ENCODE measurements around the gene SPSB1.

Gene SPSB1

DNA sequence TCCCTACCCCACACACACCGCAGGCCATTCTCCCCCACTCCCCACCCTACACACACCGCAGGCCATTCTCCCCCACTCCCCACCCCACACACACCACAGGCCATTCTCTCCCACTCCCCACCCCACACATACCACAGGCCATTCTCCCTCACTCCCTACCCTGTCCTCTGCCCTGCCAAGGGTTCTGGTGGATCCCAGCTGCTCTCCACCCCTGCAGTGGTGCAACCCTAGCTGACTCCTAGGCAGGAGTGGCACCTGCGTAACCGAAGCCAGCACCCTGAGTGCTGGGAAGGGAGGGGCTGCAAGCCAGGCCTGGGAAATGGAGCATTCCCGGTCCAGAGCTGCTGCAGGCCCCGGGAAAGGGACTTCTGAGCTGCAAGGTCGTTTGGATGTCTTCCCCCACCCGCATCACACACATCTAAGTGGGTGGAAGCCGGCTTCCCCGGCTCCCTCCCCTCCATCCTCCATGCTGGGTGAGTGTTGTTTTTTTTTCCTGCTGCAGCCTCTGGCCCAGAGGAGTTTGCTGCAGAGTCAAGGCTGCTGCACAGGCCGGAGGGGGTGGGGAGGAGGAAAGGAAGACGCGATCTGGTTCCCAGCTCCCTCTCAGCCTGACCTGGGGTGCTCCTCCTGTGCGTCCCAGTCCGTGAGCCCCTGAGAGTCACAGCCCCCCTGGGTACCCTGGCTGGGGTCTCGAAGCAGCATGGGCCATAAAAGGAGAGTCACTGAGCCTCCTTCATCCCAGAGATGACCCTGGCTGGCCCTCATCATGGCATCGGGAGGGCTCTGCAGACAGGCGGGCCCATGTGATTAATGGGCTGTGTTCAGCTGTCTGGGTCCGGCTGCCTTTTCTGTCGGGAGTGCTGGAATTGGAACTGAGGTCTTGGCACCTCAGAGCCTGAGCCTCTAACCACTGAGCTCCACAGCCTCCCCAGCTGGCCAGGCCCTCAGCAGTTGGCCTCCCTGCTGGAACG lies 42.0 kb upstream of the SPSB1 start:
- TF ChIP-seq POLR2A (IDR thresholded peaks at IDR 0.05; ENCODE audit: low read depth, low read length): no peak
- no peak for FAIRE-seq
- DNase-seq (ENCODE audit: insufficient read length, low spot score): no peak

DNA sequence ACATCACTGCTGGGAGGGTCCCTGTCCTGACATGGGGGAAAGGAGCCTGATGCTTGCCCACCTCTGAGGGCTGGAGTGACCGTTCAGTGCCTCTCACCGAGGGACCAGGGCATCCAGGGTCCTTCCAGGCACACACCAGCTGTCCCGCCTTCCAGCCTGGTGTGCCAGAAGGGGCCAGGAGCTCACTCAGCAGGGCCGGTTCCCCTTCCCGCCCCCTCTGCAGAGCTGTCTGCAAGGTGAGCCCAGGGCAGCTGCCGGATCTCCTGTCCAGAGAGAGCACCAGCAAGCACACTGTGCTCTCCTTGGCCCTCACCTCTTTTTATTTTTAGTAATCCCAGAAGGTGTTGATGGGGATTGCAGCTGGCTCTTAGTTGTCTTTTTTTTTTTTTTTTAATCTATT lies 41.2 kb upstream of the SPSB1 start:
- no peak for FAIRE-seq
- no peak for DNase-seq (ENCODE audit: insufficient read length, low spot score)
- TF ChIP-seq POLR2A (IDR thresholded peaks at IDR 0.05; ENCODE audit: low read depth, low read length): no peak

- no peak for DNase-seq (ENCODE audit: insufficient read length, low spot score)
- no peak for FAIRE-seq
- no peak for TF ChIP-seq POLR2A (IDR thresholded peaks at IDR 0.05; ENCODE audit: low read depth, low read length)
Observed at GRCh38 chr1:9253004-9253403, 39.7 kb upstream of the SPSB1 start.

GRCh38 chr1:9253453-9254105 lies 39.1 kb upstream of the SPSB1 start:
- DNase-seq (ENCODE audit: insufficient read length, low spot score) (no peak), FAIRE-seq (no peak)
- no peak for TF ChIP-seq POLR2A (IDR thresholded peaks at IDR 0.05; ENCODE audit: low read depth, low read length)

- no peak for TF ChIP-seq POLR2A (IDR thresholded peaks at IDR 0.05; ENCODE audit: low read depth, low read length)
- no peak for FAIRE-seq
- DNase-seq (ENCODE audit: insufficient read length, low spot score): no peak
Observed at GRCh38 chr1:9256332-9256731, 36.4 kb upstream of the SPSB1 start.

GRCh38 chr1:9257851-9258250 lies 34.8 kb upstream of the SPSB1 start:
- no peak for FAIRE-seq
- no peak for DNase-seq (ENCODE audit: insufficient read length, low spot score)
- no peak for TF ChIP-seq POLR2A (IDR thresholded peaks at IDR 0.05; ENCODE audit: low read depth, low read length)

GRCh38 chr1:9258629-9259028 lies 34.1 kb upstream of the SPSB1 start:
- FAIRE-seq: no peak
- TF ChIP-seq POLR2A (IDR thresholded peaks at IDR 0.05; ENCODE audit: low read depth, low read length): no peak
- no peak for DNase-seq (ENCODE audit: insufficient read length, low spot score)

DNA sequence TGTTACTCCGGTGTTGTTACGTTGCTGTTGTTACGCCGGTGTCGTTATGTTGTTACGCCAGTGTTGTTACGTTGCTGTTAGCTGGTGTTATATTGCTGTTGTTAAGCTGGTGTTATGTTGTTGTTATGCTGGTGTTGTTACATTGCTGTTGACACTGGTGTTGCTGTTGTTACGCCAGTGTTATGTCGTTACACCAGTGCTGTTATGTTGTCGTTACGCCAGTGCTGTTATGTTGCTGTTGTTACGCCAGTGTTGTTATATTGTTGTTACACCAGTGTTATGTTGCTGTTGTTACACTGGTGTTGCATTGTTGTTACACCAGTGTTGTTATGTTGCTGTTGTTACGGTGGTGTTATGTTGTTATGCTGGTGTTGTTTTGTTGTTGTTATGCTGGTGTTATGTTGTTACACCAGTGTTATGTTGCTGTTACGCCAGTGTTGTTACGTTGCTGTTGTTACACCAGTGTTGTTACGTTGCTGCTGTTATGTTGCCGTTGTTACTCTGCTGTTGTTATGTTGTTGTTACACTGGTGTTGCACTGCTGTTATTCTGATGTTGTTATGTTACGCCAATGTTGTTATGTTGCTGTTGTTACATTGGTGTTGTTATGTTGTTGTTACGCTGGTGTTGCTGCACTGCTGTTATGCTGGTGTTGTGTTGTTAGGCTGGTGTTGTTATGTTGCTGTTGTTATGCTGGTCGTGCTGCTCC lies 32.5 kb upstream of the SPSB1 start:
- FAIRE-seq: no peak
- TF ChIP-seq POLR2A (IDR thresholded peaks at IDR 0.05; ENCODE audit: low read depth, low read length): no peak
- no peak for DNase-seq (ENCODE audit: insufficient read length, low spot score)

GRCh38 chr1:9261496-9261895 lies 31.2 kb upstream of the SPSB1 start:
- FAIRE-seq (no peak), DNase-seq (ENCODE audit: insufficient read length, low spot score) (no peak)
- TF ChIP-seq POLR2A (IDR thresholded peaks at IDR 0.05; ENCODE audit: low read depth, low read length): no peak

DNA sequence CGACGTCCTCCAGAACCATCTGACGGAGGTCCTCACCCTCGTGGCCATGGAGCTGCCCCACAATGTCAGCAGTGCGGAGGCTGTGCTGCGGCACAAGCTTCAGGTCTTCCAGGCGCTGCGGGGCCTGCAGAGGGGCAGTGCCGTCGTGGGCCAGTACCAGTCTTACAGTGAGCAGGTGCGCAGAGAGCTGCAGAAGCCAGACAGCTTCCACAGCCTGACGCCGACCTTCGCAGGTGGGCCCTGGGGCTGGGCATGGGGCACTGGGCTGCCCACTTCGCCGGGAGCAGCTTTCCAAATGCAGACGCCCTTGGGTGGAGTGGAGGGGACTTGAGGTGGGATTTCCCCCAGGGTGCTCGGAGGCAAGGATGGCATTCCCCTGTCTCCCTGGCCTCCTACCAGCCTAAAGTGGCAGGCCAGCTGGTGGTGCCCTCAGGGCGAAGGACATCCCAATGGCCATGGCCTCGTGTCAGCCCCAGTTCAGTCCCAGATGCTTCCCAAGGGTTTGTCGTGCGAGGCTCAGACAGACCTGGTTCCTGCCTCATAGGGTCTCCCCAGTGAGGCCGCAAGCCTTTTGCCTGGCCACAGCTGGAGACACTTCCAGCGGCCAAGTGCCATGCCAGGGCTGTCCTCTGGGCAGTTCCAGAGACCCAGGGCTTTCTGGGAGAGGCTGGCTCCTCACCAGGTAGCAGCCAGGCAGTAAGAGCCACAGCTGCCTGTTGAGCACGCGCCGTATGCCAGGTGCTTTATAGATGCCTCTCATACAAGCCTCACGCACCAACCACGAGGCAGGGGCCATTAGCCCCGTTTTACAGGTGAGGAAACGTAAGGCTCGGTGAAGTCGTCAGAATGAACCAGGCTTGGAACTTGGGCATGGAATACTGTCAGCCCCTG lies 30.4 kb upstream of the SPSB1 start:
- TF ChIP-seq POLR2A (IDR thresholded peaks at IDR 0.05; ENCODE audit: low read depth, low read length): no peak
- no peak for FAIRE-seq
- DNase-seq (ENCODE audit: insufficient read length, low spot score): no peak

DNA sequence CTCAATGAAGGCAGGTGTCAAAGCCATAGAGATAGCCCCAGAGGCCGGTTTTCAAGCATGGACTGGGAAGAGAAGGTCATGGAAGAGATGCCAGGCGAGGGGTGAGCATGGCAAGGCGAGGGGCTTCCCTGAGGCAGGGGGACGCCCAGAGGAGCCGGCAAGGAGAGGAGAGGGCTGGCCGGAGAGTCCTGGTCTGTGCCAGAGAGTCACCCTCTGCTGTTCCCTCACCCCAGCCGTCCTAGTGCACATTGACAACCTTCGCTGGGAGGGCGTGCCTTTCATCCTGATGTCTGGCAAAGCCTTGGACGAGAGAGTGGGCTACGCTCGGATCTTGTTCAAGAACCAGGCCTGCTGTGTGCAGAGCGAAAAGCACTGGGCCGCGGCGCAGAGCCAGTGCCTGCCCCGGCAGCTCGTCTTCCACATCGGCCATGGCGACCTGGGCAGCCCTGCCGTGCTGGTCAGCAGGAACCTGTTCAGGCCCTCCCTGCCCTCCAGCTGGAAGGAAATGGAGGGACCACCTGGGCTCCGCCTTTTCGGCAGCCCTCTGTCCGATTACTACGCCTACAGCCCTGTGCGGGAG lies 29.3 kb upstream of the SPSB1 start:
- TF ChIP-seq POLR2A (IDR thresholded peaks at IDR 0.05; ENCODE audit: low read depth, low read length): no peak
- DNase-seq (ENCODE audit: insufficient read length, low spot score) (no peak), FAIRE-seq (no peak)

DNA sequence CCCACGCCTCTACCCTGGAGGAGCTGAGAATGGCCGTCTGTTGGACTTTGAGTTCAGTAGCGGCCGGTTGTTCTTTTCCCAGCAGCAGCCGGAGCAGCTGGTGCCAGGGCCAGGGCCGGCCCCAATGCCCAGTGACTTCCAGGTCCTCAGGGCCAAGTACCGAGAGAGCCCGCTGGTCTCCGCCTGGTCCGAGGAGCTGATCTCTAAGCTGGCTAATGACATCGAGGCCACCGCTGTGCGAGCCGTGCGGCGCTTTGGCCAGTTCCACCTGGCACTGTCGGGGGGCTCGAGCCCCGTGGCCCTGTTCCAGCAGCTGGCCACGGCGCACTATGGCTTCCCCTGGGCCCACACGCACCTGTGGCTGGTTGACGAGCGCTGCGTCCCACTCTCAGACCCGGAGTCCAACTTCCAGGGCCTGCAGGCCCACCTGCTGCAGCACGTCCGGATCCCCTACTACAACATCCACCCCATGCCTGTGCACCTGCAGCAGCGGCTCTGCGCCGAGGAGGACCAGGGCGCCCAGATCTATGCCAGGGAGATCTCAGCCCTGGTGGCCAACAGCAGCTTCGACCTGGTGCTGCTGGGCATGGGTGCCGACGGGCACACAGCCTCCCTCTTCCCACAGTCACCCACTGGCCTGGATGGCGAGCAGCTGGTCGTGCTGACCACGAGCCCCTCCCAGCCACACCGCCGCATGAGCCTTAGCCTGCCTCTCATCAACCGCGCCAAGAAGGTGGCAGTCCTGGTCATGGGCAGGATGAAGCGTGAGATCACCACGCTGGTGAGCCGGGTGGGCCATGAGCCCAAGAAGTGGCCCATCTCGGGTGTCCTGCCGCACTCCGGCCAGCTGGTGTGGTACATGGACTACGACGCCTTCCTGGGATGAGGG lies 28.5 kb upstream of the SPSB1 start:
- no peak for TF ChIP-seq POLR2A (IDR thresholded peaks at IDR 0.05; ENCODE audit: low read depth, low read length)
- DNase-seq (ENCODE audit: insufficient read length, low spot score) (no peak), FAIRE-seq (no peak)

All from H54 (cell line).